K562 (cell line): Measurements from ENCODE around the gene SAV1.

Source experiments
- ELF4 ChIP-seq: fragments of 450-650 bp; formaldehyde crosslinking; IDR thresholded peaks from 2 replicates; pipeline ENCODE4 v1.4.0; 2022; ENCODE audit warnings: missing genetic modification characterization
- HMG20B ChIP-seq: fragments of 250-450 bp; sonication (Bioruptor Pico); IDR thresholded peaks from 2 replicates; pipeline ENCODE4 v1.5.0; 2021; ENCODE audit warnings: mild to moderate bottlenecking
- HNRNPH1 ChIP-seq: fragments of 200-400 bp; formaldehyde crosslinking; optimal IDR thresholded peaks from 2 replicates; pipeline ENCODE3; 2017; ENCODE audit warnings: low read depth, mild to moderate bottlenecking, low read length, moderate library complexity
- IFI16 ChIP-seq: fragments of 250-450 bp; sonication (Bioruptor Pico); IDR thresholded peaks from 2 replicates; pipeline ENCODE4 v2.1.2; 2022; ENCODE audit warnings: mild to moderate bottlenecking, inconsistent platforms
- RBM15 ChIP-seq: fragments of 200-400 bp; formaldehyde crosslinking; IDR thresholded peaks from 2 replicates; pipeline ENCODE4 v1.6.1; 2018; ENCODE audit warnings: mild to moderate bottlenecking, low read length, moderate library complexity; ENCODE audit not compliant: insufficient read depth

DNA sequence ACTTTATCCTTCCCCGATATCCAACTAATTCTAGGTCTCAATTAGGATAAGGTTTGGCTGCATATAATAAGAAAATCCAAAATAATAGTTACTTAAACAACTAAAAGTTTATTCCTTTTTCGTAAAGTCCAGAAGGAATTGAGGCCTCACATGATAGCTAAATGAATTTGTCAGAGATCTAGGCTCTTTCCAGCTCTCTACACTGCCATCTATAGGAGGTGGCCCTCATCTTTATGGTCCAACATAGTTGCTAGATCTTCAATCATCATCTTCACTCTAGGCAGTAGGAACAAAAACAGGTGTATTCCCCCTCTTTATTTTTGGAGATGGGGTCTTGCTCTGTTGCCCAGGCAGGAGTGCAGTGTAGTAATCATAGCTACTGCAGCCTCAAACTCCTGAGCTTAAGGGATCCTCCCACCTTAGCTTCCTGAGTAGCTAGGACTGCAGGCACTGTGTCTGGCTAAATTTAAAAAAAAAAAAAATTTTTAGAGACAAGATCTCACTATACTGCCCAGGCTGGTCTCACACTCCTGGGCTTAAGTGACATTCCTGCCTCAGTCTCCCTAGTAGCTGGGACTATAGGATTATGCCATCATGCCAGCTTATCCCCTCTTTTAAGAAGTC is 46.5 kb upstream of the SAV1 start:
- TF ChIP-seq RBM15 (no peak), IFI16 (CRISPR knock-in tag) (no peak), HNRNPH1 (no peak), HMG20B (no peak), ELF4 (CRISPR knock-in tag) (no peak)
